GM19372 (cell line): Measurements from ENCODE around the gene FYCO1.

ENCODE experiments used
- ATAC-seq: cut with Tn5 transposase; IDR thresholded peaks from one replicate; pipeline ENCODE4 v1.9.1; 2021; ENCODE audit warnings: mild to moderate bottlenecking, low read depth, moderate library complexity; ENCODE audit not compliant: unreplicated experiment

The FYCO1 gene

DNA sequence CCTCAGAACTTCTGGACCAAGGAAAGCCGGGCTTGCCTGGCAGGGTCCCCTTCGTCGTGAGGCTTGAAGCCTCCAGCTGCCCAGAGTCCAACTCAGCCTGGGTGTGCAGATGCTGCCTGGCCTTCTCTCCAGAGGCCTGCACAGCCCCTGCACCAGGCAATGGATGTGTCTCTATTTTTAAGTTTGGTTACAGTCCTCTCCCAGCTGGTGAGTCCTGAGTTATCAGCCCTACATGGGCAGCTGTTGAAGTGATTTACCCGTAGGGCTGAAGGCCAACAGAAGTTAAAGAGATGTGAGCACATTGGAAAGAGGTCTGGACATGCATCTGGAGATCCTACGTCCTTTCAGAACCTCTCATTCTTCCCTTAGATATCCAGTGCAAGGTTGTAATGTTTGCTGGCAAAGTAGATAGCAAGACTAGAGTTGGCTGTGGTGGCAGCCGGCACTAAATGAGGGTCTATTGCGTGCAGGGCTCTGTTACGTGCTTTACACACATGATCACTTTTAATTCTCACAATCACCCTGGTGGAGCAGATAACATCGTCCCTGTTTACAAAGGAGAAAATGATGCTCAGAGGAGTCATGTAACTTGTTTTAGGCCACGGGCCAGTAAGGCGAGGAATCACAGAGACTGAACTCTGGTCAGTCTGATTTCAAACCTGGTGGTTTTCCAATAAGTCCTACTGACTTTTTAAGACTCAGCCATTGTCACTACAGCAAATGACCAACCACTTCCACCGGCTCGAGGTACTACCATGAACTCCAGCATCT is 9.9 kb downstream of the FYCO1 start:
- no peak for ATAC-seq

DNA sequence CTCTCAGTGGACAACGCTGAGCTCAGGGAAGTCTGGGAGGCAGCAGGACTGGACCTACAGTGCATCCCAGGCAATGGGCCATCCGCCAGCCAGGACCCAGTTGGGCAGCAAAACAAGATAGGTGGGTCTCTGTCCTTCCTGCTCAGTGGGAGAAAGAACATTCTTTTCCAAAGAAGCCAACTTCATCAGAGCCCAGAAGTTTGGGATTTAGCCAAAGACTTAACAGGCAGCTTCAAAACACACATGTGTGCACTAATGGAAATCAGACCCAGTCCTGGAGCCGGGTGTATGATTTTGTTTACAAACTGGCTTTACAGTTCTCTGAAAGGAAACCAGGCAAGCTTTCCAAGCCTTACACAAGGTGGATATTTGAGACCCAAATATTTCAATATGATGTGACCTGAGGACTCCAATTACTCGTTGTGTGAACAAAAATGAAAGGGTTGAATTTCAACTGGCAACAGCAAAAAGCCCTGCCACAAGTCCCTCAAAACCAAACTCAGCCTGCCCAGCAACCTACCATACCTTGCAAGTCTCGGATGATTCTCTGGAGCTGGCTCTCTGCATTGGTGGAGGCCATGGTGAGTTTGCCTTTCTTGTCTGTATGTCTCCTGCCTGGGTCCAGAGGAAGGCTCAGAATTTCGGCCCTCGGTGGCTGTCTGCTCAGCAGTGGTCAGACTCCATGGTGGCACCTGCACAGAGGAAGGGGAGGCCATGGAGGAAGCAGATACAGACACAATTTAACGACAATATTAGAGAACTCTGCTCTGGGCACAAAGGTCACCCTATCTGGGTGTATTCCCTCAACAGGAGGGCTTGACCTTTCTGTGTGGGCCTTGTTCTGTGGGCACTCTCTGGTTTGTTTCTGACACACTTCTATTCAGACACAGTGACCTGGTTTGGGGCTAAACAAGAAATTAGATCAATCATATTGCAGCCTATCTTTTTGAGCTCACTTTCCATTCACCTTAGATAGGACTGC is 11.0 kb downstream of the FYCO1 start:
- no peak for ATAC-seq

DNA sequence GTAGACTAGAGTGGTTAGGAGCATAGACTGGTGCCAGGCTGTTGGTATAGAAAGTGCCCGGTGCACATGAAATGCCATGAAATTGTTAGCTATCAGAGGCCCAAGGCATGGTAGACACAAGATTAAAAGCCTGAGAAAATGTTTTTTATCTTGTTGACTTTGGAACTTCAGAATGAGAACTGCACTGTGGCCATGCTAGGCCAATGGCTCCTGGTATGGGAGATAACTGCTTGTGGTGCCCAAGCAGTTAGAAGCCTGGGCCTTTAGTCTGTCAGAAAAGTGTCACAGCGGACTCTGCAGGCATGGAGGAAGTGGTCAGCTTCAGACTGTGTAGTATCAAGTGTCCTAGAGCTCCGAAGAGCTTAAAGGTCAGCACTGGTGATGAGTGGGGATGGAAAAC is 11.9 kb downstream of the FYCO1 start:
- no peak for ATAC-seq

DNA sequence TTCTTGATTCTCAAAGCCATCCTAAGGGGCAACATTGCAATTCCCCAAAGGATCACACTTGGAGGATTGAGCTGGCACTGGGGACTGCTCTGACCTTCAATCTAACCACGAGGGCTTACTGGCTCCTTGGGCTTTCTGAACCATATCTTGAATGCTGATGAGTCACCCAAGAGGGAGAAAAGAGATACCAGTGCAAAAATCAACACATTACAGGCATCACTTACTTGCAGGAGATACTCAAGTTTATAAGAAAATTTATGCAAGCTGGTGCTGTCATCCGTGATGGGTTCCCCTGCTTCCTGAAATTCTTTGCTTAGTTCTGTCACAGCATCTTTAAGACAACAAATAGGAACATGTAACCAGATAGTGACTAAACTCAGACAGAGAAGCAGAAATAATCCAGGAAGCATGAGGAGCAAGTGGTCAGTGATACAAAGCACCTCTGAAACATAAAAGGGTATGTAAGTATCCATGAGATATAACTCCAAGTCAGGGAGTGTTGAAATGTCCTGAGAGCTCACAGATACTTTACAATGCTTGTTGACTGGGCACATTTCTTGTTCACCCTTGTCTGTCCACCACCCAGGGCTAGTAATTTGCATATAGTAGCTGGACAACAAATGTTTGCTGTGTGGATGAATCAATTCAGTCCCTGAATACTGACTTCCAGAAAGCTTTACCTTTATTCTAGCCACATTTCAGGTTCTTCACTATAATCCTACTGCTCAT is 14.1 kb downstream of the FYCO1 start:
- no peak for ATAC-seq

DNA sequence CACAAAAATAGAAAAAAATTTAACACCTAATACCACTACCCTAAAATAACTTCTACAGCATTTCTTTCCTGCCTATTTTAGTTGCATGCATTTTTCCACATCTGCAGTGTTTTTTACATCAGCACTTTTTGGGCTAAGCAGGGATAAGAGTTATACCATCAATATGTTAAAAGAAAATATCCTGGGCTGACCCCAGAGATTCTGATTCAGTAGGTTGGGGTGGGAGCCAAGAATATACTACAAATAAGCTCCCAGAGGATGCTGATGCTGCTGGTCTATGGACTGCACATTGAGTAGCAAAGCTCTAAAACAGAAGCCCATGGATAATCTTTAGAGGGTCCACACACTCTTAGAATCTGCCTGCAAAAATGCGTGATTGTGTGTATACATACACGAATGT is 14.8 kb downstream of the FYCO1 start:
- ATAC-seq = no peak

DNA sequence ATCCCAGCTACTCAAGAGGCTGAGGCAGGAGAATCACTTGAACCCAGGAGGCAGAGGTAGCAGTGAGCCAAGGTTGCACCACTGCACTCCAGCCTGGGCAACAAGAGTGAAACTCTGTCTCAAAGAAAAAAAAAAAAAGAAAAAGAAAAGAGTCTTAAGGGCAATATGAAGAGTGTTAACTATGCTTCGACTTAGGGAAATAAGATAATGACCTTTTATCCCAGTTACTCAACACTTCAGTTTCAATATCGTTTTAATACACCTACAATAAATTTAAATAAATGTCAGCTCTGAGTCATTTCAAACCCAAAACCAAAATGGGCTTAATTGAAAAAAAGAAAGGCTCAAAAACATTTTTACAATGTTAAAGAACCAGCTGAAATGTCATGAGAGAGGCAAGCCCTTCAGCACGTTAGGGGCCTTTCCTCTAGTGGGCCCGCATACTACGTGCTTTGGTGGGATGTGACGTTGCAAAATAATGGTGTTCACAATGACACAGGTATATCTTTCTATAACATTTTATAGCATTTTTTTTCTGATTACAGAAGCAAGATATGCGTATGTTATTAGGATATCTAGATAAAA is 15.3 kb downstream of the FYCO1 start:
- no peak for ATAC-seq

DNA sequence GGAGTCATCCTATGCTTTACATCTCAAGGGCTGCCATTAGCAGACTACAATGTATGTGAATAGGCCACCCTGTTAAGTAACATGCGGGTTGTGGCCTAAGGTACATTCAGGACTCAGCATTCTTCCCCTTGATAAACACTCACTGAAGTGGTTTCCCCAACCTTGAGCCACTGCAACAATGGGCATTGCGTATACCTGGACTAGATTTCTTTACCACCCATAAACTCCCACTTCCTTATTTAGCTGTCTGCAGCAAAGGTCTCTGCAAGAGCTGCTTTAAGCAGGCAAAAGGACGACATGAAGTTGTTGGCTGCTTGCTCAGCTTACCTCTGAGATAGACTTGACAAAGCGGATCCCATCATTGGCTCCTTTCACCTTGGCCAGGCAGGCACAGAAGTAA is 16.2 kb downstream of the FYCO1 start:
- no peak for ATAC-seq

DNA sequence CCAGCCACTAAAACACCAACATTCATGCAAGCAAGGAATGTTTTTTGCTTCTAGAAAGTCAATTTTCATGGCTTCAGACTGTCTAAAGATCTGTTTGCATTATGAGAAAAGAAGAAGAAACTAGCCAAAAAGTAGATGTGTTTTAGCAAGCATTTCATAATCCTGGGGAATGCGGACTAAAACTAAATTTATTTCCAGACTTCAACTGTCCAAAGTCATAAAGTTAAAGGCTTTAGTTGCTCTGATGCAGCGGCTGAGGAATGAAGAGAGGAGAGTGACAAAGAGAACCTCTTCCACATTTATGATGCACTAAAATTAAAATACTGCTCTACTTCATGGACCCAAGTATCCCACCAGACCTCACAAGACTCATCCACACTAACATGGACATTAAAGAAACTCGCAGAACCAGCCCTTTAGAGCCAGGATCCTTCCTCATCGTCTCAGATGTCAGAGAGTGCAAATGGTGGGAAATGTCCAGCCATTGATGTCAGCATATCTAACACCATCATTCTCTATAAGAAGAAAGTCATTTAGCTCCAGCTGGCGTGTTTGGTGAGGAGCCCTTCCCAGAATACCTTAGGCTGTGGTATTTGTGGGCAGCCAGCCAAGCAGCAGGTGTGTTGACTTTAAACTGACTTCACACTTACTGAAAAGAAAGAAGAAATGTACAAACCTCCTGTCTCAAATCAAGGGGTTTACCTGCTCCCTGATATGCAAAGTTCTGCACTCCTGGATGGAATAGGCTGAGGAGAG is 17.4 kb downstream of the FYCO1 start:
- no peak for ATAC-seq

DNA sequence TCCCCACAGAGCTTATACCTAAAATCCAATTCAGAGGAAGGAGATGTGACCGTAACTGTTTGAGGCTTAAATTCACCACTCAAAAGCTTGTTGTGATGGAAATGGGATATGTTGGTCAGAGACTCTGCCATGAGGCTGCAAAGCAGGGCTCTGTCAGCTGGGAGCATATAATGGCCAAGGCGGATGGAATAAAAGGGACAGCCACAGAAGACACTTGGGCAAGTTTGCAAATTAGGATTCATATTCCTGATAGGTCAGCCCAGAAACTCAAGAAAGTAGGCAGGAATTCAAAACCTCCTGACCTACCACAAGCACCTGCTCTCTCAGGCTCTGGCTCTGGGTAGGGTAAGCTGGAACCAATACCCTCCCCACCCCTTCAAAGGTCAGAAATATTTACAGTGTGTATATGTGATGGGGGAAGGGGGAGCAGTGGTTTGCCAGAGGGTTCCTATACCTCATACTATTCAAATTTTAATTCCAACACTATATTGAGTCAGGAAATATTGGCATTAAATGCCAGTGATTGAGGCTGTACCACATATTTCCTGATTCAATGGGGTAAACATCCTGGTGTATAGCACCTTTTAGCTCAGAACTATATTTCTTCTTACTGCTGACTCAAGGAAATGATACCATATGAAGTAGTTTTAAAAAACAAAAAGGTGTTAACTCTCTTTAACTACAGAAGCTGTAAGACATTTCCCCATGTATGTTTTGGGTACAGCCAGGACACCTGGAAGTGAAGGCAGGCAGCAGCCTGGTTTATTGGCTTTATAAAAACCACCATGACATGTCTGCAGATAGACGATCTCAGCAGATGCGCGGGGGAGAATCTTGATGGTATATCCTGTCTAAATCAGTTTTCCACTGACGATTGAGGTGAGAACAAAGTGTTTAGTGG is 19.2 kb downstream of the FYCO1 start:
- no peak for ATAC-seq

DNA sequence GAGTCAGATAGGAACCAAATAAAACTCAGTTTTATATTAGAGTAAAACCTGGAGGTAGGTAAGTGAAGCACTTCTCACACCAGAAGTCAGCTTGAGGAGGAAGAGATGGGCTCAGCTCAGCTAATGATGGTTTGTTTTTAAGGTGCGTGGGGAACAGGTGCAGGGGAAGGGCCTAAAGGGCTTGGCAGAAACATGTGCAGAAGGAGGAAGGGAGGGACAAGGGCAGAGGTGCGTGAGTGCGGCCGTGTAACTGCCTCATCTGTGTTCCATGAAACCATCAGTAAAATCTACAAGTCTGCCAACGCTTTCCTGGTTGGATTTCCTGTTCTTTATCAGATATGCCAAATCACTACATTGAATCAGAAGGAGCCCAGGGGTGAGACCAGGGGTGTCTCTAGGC is 19.9 kb downstream of the FYCO1 start:
- no peak for ATAC-seq

DNA sequence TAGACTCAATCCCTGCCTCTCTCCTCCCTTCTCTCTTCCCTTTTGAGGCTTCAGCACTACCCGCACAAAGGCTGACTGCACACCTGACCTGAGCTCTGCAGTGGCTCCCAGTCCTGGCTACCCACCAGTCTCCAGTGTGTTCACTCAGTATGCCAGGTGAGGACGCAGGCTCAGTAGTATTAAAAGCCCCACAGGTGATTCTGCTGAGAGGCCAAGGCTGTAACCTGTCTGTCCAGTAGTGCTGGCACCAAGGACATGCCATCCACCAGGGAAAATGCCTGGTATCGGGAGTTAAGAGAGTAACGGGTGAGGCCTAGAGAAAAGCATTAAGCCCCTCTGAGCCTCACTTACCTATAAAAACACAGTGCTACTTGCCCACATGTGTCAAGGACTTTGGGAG is 20.9 kb downstream of the FYCO1 start:
- ATAC-seq = no peak

DNA sequence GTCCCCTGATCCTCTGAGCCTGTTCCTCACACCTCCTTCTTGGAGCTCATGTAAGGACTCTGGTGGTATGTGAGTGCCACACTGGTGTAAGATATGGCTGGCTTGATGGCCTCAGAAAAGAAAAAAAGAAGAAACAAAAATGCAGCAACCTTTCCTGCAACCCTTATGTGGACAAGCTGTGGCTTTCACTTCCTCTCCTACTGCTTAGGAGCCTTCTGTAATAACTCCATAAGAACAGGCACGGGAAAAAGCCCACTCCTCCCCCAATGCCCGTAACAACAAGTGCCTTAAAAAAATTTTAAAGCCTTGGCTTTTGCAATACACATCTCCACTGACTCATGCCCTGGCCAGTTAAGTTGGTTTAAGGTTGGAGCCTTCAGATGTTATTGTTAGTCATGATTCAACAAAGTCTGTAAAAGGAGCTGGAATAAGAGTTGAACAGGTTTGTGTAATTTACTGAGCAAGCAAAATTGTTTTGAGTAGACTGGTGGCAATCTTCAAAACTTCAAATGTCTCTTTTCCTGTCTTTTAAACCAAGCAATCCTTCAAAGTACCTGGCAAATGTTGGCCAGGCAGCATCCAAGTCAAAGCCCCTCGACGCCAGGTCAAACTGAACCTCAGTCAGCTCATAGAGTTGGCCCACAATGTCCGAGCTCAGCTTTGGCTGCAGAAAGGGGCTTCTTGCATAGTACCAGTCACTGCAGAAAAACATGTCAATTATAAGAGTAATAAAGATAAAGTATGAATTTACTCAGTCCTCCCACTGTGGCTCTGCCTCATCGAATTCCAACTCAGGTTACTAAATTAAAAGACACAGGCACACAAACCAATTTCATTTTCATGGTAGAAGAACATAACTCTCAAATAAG is 22.9 kb downstream of the FYCO1 start:
- no peak for ATAC-seq

DNA sequence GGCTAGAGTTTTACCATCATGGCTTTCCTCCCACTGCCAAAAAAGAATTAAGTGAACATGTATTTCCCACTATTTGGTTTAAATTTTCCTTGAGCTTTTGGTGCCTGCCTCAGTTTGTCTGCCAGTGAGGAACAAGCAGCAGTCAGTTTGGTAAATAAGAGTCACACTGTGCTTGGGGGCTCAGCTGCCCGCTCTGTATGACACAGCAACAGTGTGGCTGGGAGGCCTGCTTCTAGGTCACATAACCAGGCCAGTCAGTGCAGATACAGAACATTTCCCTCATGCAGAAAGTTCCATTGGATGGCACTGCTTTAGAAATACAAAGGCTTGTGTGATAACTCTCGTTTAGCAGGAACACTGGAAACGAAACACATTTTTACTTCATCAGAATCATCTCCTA is 25.7 kb downstream of the FYCO1 start:
- no peak for ATAC-seq

DNA sequence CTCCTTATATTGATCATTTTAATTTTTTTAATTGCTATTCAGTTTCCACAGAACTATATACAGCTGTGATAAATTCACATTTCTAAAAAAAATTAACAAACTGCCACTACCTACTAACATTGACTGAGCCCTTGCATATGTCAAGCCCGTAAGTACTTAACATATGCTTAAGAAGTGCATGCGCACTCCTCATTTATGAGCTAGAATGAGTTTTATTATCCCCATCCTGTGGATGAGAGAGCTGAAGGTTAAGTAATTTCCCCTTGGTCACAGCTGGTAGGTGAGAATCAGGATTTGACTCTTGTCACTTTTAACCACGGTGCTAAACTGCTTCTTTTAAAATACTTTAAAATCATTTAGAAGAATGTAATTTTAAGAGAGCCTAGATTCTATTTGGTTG is 26.5 kb downstream of the FYCO1 start:
- no peak for ATAC-seq

DNA sequence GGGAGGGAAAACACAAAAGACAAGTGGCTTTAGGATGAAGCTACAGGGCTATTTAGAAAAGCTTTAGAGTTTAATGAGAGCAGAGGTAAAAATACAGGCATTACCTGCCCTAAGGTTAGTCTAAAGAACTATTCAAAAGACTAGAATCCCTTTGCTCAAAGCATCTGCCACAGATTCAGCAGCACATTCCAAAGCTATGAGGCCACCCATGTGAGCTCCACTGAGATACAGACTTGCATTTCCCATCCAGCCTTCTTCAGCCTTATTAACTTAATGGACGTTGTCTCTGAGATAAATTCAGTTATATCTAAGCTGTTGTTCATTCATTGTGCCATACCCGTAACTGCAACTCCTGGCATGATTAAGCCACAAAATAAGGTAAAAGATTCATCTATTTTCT is 26.9 kb downstream of the FYCO1 start:
- no peak for ATAC-seq

DNA sequence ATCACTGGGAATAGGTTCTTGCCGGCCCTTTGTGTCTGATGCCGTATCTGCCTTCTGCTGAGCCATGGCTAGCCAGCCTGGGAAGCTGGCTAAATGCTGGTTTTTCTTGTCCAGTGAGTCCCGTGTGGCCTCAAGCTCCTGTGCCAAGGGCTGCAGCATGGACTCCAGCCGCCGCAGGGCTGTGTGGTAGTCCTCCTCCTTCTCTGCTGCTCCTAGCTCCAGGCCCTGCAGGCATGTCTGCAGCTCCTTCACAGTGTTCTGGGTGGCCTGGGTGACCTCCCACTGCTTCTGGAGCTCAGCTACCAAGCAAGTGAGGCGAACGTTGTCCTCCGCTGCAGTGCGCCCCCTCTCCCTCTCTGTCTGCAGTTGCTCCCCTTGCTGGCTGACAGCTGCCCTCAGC is 27.5 kb downstream of the FYCO1 start:
- no peak for ATAC-seq

DNA sequence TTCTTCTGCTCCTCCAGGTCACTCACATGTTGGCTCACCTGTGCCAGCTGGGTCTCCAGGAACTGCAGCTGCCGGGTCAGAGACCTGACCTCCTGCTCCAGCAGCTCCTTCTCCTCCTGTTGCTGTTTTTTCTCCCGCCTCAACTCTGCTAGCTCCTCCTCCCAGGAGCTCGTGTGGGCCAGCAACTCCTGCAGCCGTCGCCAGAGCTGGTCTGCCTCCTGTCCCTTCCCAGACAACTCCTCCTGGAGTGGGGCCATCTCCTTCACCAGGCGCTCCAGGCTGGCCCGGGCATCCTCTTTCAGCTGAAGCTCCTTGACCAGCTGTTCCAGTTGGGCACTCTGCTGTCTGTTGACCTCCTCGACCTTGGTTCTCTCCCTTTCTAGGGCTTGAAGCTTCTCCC is 27.9 kb downstream of the FYCO1 start:
- ATAC-seq = no peak
